HG02623 (cell line): Measurements from ENCODE around the gene ZNF343.
"Not testable (repeated sequence)": the region's sequence is repeated elsewhere in the genome, so short reads cannot be mapped to it uniquely, and the experiment has no call there.

Experiments
- ATAC-seq: cut with Tn5 transposase; IDR thresholded peaks from one replicate; pipeline ENCODE4 v1.9.1; 2021; ENCODE audit warnings: moderate library complexity; ENCODE audit not compliant: unreplicated experiment

ZNF343 gene

DNA sequence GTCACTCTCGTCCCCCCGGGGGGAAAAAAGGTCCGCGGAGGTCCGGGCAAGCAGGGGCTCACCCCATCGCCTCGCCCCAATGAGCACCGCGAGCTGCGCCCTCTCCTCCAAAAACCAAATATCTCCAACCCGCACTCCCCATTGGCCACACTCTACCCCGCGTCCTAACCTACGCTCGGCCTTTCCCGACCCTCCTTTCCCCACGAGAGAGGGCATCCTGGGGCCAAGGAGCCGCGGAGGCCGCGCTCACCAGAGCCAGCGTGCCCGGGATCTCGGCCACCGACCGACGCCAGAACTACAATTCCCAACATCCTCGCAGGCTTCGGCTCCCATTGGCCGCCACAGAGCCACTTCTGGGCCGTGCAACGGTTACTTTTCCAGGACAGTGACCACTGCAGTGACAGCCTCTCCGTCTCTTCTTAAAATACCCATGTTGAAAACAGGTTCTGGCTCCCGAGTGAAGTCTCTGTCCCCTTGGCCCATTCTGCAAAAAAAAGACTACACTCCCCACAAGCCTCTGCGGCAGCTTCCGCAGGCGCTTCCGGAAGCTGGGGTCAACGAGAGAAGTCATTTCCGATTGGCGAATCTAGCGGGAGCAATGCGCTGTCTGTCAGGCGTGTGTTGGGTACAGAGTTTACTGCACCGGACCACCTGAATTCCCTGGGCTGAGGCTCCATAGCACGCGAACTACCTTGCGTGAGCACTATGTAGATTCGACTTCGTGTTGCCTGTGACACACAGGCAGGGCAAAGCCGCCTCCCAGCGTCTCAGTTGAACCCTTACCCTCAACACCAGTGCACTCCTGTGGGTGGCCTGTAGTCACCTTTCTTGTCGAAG lies at the start of gene ZNF343:
TSS of gene ZNF343 (minus strand) at position 285 of the 837 bp plus-strand sequence. CDS start 15,020 bp downstream, outside the sequence.
- ATAC-seq, result peak; percentile 96

- no peak for ATAC-seq
Measured at GRCh38 chr20:2557873-2558580, 49.3 kb upstream of the ZNF343 start.

GRCh38 chr20:2545594-2545993 lies 36.9 kb upstream of the ZNF343 start:
- ATAC-seq, result no peak

- no peak for ATAC-seq
Measured at GRCh38 chr20:2544211-2544610, 35.5 kb upstream of the ZNF343 start.

GRCh38 chr20:2542361-2542760 lies 33.6 kb upstream of the ZNF343 start:
- no peak for ATAC-seq

GRCh38 chr20:2541940-2542339 lies 33.2 kb upstream of the ZNF343 start:
- no peak for ATAC-seq

DNA sequence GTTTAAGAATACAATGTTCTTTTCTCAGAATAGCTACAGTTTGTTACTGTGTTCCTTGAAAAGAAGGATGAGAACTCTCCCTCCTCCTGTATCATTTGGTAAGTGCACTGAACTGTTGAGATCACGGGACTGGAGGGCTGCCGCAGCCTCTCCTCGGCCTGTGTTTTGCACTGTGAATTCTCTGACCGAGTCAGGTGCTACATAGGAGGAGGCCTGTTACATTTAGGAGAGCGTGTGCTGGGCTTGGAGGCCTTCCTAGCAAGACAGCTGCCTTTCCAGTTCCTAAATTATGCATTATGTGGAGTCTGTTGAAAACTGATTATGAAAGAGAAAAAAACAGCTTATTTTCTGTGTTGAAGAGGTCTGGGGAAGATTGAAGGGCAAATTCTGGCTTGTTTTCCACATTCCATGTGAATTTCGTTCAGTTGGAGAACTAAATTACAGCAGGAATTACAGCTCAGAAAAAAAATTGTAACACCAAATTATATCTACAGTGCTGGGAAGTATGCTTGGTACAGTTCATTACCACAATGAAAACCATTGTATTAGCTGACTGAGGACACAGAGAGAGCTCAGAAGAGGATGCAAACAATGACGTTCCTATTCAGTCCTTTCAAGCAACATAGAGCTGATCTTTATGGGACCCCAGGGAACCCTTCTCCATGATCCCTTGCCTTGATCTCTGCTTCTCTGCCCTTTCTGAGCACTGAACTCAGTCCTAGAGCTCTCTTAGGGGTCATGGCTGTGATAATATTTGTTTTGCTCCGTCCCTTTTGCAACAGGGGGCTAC lies 30.4 kb upstream of the ZNF343 start:
- ATAC-seq, result no peak

DNA sequence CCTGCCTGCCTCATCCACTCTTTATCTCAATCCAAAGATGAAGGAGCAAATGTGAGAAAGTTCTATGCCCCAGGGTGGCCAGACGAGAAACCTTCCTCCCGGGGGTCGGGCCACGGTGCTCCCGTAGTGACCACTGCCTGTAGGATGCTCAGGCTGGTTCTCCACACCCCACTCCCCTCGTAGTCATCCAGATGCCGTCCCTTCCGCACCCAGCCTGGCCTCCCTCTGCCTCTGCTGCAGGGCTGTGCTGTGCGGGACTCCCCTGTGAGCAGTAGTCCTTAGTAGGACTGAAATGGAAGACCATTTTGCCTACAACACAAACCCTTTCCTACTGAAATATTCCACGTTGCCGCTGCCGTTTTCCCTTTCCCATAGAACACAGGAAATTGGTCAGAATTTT lies 29.6 kb upstream of the ZNF343 start:
- no peak for ATAC-seq

DNA sequence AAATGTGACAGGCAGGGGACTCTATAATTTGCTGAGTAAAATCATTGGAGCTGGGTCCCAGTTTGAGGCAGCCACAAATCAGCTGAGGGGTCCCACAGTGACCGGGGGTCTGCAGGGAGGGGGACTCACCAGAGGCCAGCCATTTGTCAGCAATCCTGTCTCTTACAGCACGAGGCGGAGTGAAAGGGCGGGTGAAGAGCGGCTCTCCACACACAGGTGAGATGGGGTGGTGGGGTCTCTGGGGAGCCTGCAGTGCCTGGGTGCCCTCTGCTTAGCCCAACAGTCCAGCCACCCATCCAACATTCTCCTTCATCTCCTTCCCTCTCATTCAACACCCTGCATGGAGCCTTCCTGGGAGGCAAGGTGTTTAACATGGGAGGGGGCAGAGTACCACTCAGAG lies 28.4 kb upstream of the ZNF343 start:
- no peak for ATAC-seq

DNA sequence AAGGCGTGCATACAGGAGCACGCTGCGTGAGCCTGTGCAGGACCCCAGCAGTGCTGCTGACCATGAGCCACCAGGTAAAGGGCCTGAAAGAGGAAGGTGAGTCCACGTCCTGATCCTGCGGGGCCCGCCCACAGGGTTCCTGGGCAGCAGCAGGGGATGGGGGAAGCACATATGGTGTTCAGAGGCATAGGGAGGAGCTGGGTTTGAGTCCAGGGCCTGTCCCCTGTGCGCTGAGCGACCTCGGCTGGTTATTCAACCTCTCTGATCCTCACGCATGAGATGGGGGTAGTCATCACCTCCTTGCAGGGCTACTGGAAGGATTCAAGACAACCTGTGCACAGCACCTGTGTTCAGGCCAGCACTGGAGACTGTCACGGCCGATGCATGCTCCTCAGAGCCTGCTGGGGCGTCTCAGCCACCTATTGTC lies 27.9 kb upstream of the ZNF343 start, which contains the start of gene TMC2:
TSS of gene TMC2 (plus strand) at position 14 of the 427 bp plus-strand sequence. CDS start at position 63, 49 bp downstream.
- no peak for ATAC-seq

DNA sequence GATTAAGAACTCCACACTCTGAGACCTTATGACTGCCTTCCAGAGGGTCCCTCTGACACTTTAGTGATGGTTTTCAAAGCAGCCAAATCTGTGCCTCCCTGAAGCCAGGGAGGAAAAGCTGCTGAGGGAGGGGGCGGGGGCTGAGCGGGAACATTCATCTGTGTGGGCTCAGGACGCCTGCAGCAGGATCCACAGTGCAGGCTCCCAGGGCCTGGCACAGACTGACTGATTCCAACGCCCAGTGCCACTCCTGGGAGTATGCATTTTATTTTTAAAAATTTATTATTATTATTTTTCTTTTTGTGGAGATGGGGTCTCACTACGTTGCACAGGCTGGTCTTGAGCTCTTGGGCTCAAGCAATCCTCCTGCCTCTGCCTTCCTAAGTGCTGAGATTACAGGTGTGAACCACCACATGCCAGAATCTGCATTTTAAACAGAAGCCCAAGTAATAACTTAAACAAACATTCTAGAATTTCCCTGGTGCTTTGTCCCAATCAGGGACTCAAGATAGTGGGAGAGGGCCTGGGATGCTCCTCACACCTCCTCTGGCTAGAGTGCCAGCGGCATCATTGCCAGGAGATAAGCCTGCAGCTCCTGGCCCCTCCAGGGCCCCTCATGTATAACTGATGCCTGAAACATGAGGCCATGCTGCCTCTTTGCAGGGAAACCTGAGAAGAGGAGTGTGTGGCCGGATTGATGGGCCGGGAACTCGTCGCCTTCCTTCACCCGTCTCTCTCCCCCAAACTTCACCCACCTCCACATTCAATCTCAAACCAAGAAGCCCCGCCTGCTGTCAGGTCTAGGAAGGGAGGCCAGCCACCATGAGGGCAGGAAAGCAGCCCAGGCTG lies 27.2 kb upstream of the ZNF343 start:
- no peak for ATAC-seq

GRCh38 chr20:2533118-2533517 lies 24.4 kb upstream of the ZNF343 start:
- no peak for ATAC-seq

DNA sequence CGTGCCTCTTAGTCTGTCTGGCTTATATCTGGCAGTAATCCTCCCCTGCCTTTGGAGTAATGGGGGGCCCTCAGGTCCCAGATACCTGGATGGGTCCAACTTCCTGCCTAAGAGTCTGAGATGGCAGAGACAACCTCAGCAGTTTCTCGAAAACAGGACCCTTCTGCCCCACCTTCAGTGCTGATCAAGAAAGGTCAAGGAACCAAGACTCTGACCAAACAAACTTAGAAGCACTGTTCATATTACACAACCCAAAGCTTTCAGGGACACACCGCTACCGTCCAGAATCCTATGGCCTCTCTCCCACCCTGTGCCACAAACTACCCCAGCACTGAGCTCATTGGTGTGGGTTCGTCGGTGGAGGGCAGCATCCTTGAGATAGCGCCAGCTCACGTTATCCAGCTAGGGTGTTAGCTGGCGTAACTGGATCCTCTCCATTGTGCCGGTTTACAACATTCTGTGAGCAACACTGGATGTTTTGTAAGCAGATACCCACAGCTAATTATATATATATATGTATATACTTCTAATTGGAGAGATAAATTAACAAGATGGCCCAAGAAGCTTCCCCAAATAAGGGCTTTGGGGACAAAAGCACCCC lies 20.1 kb upstream of the ZNF343 start:
- ATAC-seq, result no peak

GRCh38 chr20:2527762-2528161 lies 19.0 kb upstream of the ZNF343 start:
- ATAC-seq, result no peak

- ATAC-seq, result not testable (repeated sequence)
Measured at GRCh38 chr20:2526218-2526583, 17.5 kb upstream of the ZNF343 start.

- no peak for ATAC-seq
Measured at GRCh38 chr20:2524709-2525506, 16.2 kb upstream of the ZNF343 start.

DNA sequence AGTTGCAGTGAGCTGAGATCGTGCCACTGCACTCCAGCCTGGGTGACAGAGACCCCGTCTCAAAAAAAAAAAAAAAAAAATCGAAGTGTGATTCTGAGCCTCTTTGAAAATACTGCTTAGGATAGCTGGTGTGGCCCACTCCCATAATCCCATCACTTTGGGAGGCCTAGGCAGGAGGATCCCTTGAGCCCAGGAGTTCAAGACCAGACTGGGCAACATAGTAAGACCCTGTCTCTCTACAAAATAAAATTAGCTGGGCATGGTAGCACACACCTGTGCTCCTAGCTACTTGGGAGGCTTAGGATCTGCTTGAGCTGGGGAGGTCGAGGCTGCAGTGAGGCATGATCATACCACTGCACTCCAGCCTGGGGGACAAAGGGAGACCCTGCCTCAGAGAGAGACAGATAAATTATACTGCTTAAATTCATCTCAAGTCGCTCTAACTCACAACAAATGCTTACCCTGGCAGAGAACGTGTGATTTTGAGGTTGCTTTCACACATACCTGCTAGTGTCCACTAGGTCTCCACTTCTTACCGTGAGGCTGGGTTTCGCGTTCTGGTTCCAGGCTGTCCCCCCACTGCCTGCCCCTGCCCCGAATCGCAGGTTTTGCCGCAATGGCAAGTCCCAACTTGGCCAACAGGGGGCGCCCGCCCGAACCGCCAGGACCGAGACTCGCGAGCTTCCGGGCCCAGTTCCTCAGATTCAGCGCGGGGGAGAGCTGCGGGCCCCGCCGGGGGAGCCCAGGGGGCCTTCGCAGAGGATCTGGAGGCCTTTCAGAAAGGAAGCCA lies 15.4 kb upstream of the ZNF343 start:
- ATAC-seq, result no peak

DNA sequence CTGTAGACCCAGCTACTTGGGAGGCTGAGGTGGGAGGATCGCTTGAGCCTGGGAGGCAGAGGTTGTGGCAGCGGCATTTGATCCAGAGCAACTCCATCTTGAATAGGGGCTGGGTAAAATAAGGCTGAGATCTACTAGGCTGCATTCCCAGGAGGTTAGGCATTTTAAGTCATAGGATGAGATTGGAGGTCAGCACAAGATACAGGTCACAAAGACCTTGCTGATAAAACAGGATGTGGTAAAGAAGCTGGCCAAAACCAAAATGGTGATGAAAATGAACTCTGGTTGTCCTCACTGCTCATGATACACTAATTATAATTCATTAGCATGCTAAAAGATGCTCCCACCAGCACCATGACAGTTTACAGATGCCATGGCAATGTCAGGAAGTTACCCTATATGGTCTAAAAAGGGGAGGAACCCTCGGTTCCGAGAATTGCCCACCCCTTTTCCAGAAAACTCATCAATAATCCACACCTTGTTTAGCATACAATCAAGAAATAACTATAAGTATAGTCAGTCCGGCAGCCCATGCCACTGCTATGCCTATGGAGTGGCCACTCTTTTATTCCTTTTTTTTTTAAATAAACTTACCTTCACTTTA lies 14.2 kb upstream of the ZNF343 start:
- ATAC-seq, result not testable (repeated sequence)
